22Rv1 (cell line): Measurements from ENCODE around the gene ESRRA.

Experiments used
- ZFX ChIP-seq: fragments of 450-650 bp; IDR thresholded peaks from 2 replicates; pipeline ENCODE4 v1.6.1; 2017; ENCODE audit warnings: antibody characterized with exemption, borderline replicate concordance
- TF ChIP-seq, protein P1 (sequence below): fragments of 450-650 bp; IDR thresholded peaks from 2 replicates; pipeline ENCODE4 v1.5.1; 2017; ENCODE audit warnings: mild to moderate bottlenecking

DNA sequence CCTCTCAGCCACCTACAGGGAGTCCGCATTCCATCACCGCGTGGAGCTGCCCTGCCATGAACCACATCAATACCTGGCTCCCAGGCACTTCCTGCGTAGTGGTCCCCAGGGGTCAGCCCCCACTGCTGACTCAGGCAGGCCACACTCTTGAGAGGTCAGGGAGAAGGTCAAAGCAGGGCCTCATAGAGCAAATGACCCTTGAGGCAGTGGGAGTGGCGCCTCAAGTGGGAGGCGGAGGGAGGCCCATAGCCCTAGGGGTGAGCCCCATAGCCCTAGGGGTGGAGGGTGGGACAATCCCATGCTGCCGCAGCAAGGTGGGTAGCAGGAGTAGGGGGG is 17.6 kb downstream of the ESRRA start:
- TF ChIP-seq, protein P1, sequence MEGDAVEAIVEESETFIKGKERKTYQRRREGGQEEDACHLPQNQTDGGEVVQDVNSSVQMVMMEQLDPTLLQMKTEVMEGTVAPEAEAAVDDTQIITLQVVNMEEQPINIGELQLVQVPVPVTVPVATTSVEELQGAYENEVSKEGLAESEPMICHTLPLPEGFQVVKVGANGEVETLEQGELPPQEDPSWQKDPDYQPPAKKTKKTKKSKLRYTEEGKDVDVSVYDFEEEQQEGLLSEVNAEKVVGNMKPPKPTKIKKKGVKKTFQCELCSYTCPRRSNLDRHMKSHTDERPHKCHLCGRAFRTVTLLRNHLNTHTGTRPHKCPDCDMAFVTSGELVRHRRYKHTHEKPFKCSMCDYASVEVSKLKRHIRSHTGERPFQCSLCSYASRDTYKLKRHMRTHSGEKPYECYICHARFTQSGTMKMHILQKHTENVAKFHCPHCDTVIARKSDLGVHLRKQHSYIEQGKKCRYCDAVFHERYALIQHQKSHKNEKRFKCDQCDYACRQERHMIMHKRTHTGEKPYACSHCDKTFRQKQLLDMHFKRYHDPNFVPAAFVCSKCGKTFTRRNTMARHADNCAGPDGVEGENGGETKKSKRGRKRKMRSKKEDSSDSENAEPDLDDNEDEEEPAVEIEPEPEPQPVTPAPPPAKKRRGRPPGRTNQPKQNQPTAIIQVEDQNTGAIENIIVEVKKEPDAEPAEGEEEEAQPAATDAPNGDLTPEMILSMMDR: no peak
- no peak for TF ChIP-seq ZFX
